GM21576 (cell line): ENCODE data around the gene PGAM2.

Experiments used
- ATAC-seq: cut with Tn5 transposase; IDR thresholded peaks from one replicate; pipeline ENCODE4 v1.9.1; 2021; ENCODE audit warnings: mild to moderate bottlenecking, moderate library complexity; ENCODE audit not compliant: unreplicated experiment

The PGAM2 gene

GRCh38 chr7:44067064-44067951 is 1.9 kb upstream of the PGAM2 start:
- ATAC-seq: no peak

GRCh38 chr7:44066494-44067063 is 1.2 kb upstream of the PGAM2 start:
- ATAC-seq: no peak

- ATAC-seq: no peak
These were observed 719 bp upstream of the PGAM2 start for GRCh38 chr7:44066111-44066460.

- ATAC-seq: no peak
These were observed 456 bp downstream of the PGAM2 start for GRCh38 chr7:44064791-44065430.

GRCh38 chr7:44063894-44064651 is 1.3 kb downstream of the PGAM2 start:
- ATAC-seq: no peak

- ATAC-seq: no peak
These were observed 1.8 kb downstream of the PGAM2 start for GRCh38 chr7:44063547-44063893.

- ATAC-seq: no peak
These were observed 2.5 kb downstream of the PGAM2 start for GRCh38 chr7:44062903-44063295.

GRCh38 chr7:44062180-44062902 is 3.0 kb downstream of the PGAM2 start:
- ATAC-seq: no peak

GRCh38 chr7:44061645-44062179 is 3.7 kb downstream of the PGAM2 start:
- no peak for ATAC-seq

GRCh38 chr7:44060948-44061644 is 4.3 kb downstream of the PGAM2 start:
- no peak for ATAC-seq

GRCh38 chr7:44060091-44060947 is 5.0 kb downstream of the PGAM2 start:
- ATAC-seq: no peak

GRCh38 chr7:44059219-44060090 is 5.9 kb downstream of the PGAM2 start:
- ATAC-seq: no peak

- no peak for ATAC-seq
These were observed 6.6 kb downstream of the PGAM2 start for GRCh38 chr7:44058759-44059218.

GRCh38 chr7:44057849-44058758 is 7.3 kb downstream of the PGAM2 start:
- no peak for ATAC-seq

GRCh38 chr7:44057181-44057848 is 8.1 kb downstream of the PGAM2 start:
- no peak for ATAC-seq

- ATAC-seq: no peak
These were observed 8.7 kb downstream of the PGAM2 start for GRCh38 chr7:44056681-44057080.
